Mesenteric fat pad (tissue), 1 donor: ENCODE results near the gene KLRG1. TPM values are rescaled to one million over a fixed set of nuclear protein-coding genes. Genes with fewer than 3 reads are reported as not detected.

ENCODE experiments used
- DNase-seq: peaks from one replicate; pipeline ENCODE4 v3.0.0-alpha.2; 2020; ENCODE audit warnings: low spot score
- total RNA-seq: library from RNA; stranded (reverse); fragmentation: NEBNext Ultra II Directional; extraction: Animal tissue kit (Norgen Biotek cat#: 25700); gene quantifications from one replicate; pipeline ENCODE4 v1.2.1, GENCODE V29; 2021
- donor health status: DM: yes; HTN: yes; CAD: no.

Gene KLRG1
- total RNA-seq, 1 donor from 2014 or later = 7.7 TPM

DNA sequence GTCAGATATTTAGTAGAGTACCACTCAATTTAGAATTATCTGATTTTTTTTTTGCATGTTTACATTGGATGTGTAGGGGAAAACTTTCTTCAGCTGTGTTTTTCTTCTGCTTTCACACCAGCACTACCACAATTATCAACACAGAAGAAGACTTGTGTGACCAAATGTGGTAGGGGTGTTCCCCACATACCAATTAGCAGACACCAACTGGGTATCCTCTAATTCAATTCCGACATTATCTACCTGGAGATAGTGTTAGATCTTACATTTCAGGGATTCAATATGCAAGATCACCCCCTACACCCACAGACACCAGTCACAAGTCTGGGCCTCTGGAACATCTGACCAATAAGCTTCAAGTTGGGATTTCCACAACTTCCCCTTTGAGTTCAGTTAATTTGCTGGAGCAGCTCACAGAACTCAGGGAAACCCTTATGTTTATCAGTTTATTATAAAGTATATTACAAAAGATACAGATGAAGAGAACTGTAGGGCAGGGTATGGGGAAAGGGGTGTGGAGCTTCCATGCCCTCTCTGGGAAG lies 4.1 kb upstream of the KLRG1 start:
- DNase-seq = no peak

DNA sequence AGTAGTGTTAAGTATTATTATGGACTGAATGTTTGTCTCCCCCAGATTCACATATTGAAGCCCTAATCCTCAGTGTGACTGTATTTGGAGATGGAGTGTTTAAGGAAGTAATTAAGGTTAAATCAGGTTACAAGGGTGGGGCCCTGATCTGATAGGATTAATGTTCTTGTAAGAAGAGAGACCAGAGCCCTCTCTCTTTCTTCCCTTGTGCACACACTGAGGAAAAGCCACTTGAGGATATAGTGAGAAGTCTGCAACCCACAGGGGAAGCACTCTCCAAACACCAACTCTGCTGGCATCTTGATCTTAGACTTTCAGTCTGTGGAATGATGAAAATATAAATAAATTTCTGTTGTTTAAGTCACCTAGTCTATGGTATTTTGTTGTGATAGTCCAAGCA lies 2.2 kb upstream of the KLRG1 start:
- DNase-seq = no peak

DNA sequence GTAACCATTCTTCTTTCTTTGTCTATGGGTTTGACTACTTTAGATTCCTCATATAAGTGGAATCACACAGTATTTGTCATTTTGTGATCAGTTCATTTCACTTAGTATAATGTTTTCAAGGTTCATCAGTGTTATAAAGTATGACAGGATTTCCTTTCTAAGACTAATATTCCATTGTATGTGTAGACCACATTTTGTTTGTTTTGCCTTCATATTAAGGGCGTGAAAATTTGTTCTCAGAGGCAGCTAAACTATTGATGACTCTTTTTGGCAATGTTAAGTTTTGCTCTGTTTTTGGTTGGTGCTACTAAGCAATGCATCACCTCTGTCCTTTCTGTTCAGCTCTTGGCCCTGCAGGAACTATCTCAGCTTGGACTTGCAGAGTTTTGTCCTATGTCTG lies 1.7 kb upstream of the KLRG1 start:
- DNase-seq = no peak

DNA sequence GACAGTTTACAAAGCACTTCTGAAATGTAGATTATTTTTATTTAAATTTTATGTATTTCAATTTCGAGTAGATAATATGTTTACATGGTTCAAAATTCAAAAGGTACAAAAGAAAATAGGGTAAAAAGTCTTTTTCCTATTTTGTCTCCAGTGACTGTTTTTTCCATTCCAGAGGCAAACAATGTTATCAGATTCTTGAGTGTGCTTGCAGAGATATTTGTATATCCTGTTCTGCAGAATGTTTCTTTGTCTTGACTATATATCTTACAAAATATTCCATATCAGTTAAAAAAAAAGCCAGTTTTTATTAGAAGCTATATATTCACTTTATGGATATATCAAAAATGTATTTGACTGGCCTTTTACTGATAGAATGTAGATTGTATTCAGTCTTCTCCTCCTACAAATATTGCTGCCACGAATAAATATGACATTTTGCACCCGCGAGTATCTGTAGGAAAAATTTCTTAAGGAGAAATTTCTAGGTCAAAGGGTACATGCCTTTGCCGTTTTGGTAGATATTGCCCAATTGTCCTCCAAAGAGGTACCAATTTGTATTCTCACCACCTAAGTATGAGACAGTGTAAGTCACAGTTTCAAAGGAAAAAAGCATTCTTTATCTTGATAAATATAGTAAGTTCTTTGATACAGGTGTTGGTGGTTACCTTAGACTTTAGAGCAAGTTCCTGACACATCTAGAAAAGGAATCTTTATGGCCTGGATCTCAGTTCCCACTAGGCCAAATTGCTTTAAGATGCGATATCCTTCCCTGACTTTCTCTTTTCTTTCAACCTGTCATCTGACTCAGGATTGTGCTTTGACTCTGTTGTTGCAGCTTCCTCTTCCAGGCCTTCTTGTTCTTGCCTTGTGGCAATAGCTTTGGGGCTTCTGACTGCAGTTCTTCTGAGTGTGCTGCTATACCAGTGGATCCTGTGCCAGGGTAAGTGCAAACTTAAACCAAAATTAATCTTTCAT lies 2.3 kb downstream of the KLRG1 start:
- no peak for DNase-seq

DNA sequence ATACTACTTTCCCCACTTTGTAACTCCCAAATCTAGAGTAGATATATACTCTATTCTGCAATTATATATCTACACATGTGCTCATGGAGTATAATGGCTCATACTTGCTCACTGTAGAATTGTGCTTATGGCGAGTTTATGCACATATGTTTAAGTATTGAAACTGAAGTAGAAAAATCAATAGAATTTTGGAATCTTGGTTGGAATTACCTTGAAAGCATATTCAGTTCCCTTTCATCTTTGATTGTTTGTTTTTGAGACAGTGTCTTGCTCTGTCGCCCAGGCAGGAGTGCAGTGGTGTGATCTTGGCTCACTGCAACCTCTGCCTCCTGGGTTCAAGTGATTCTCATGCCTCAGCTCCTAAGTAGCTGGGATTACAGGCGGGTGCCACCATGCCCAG lies 4.5 kb downstream of the KLRG1 start:
- no peak for DNase-seq

DNA sequence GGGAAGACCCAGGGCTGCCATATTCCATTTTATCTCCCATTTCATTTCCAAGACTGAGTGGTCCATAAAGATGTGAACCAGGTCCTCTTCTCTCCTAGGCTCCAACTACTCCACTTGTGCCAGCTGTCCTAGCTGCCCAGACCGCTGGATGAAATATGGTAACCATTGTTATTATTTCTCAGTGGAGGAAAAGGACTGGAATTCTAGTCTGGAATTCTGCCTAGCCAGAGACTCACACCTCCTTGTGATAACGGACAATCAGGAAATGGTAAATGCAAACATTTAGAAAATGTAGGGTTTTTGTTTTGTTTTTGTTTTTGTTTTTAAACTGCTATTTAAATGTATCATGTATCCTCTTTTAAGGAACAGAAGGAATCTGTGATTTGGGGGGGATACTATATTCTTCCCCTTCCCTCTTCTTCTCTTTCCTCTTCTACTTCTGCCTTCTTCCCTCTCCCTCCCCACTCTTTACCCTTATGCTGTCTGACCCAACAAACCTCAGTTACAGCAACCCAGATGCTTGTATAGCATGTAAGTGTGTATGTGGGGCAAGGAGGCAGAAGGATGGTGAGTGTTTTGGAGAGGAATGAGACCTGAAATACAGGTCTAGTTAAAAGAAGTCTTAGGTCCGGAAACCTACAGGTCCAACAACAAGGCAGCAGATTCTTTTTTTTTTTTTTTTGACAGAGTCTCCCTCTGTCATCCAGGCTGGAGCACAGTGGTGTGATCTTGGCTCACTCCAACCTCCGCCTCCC lies 5.9 kb downstream of the KLRG1 start:
- no peak for DNase-seq

DNA sequence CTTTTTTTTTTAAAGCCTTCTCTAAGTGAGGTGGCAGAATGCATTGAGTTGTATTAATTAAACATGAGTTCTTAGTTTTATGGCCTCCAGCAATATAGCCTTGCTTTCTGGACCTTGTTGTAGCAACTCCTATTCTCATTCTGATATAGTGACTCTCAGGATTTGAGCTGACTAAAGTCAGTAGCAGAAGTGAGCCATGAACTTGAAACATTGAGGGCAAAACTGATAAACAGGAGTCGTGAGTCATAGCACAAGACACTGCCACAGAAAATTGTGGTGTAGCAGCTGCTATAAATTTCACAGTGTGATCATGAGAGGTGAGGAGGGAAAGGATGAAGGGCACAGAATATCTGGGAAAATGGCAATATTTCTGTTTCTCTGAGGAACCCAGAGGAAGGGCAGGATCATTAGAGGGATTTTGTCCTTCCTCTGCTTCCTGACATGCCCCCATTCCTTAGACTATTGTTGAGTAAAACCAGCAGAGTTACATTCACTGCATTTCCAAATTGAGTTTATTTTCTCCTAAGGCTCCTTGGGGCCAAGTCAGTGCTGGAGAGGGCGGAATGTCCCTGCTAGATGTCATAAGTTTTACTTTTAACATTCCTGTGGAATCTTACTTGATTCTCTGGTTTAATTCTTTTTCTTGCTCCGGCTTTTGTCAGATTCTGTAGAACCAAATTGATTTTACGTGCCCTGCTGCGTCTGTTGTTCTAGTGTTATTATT lies 7.5 kb downstream of the KLRG1 start:
- no peak for DNase-seq

DNA sequence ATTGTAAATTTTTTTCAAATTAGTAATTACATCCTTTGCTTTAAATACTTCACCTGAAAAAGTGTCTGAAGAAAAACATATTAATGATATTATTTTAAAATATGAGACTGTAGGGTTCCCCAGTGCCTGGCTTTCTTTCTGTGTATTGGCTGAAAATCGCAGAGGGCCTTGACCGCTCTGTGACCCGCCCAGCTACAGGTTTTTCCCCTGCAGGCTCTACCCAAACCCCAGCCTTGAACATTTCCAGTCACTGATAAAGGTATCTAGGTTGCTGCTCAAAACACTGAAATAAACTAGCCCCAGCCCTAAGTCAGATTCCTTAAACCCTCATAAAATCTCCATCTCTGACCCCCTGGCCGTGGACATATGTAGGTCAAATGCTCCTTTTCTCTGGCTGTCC lies 11.9 kb downstream of the KLRG1 start:
- no peak for DNase-seq

DNA sequence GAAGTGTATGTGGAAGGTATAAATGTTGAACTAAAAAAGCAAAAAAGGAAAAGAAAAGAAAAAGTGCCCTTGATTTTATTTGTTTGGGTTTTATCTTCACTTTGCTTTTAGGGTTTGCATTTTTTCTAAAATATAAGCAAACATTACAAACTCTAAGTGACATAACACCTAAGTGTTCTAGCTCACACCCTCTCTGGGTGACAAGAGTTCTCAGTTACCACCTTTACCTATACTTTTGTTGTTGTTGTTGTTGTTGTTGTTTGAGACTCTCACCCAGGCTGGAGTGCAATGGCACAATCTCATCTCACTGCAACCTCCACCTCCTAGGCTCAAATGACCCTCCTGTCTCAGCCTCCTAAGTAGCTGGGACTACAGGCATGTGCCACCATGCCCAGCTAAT lies 13.0 kb downstream of the KLRG1 start:
- DNase-seq = no peak

DNA sequence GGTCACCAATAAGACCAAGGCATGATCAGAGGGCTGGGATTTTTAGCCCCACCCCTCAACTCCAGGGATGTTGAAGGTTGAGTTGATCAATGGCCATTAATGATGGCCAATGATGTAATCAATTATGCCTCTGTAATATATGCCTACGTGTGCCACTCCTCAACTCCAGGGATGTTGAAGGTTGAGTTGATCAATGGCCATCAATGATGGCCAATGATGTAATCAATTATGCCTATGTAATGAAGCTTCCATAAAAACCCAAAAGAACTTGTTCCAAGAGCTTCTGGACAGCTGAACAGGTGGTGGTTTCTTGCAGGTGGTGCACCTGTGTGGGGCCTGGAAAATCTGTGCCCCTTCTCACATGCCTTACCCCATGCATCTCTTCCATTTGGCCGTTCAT lies 33.2 kb downstream of the KLRG1 start:
- DNase-seq = no peak

DNA sequence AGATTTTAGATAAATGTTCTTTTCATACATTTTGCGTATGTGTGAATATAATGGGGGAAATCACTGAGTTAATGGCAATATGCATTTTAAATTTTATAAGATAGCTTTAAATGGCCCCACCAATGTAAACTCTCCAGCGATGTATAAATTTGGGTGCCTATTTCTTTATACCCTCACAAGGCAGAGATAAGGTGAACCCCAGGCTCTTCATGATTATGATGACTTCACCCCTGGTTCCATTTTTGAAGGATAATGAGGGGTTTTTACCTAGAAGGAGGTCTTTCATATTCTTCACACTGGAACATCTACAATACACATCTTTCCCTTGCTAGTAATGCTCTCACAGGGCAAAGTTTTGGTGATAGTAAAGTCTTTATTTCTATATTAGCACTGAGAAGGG lies 35.2 kb downstream of the KLRG1 start:
- DNase-seq = no peak

DNA sequence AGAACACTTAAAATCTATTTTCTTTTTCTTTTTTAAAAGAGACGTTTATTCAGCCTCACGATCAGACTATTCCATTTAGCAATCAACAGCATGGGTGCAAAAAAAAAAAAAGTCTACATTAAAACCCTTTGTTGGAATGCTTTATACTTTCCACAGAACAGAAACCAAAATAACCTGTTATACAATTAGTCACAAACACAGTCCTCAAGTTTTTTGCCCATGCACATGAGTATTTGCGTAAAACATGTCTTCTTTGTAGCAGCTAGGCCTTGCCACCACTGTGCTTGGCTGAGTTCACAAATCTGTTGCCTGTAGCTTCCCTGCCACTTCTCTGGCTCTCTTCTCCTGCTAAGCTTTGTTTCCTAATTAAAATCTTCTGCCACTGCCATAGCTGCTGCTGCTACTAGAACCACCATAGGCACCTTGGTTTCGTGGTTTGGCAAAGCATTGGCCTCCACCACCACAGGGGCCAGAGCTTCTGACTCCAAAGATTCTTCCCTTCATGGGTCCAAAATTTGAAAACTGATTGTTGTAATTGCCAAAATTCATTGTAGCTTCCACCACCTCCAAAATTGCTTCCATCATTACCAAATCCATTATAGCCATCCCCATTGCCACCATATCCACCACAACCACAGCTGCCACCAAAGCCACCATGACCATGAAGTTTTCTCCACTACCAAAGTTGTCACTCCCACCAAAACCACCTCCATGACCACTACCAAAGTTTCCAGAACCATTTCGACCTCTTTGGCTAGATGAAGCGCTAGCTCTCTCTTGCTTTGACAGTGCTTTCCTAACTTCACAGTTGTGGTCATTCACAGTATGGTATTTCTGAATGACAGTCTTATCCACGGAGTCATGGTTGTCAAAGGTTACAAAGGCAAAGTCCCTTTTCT lies 38.1 kb downstream of the KLRG1 start:
- DNase-seq = no peak

DNA sequence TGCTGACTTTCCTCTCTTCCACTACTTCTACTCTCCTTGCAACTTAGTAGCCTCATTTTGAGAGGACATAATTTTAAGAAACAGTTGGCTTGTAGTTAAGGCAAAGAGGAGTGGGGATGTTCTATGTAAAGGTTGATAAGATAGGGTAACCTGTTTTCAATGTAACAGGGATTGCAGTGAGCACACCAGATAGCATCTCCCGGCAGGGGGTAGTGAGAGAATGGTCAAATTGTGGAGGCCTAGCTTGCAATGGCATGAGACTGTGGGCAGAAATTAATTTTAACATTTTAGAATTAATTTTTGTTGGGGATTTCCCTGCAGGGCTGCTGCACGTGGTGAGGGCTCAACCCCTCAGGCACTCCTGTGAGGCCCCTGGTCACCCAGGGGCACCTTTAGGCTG lies 41.4 kb downstream of the KLRG1 start:
- no peak for DNase-seq

DNA sequence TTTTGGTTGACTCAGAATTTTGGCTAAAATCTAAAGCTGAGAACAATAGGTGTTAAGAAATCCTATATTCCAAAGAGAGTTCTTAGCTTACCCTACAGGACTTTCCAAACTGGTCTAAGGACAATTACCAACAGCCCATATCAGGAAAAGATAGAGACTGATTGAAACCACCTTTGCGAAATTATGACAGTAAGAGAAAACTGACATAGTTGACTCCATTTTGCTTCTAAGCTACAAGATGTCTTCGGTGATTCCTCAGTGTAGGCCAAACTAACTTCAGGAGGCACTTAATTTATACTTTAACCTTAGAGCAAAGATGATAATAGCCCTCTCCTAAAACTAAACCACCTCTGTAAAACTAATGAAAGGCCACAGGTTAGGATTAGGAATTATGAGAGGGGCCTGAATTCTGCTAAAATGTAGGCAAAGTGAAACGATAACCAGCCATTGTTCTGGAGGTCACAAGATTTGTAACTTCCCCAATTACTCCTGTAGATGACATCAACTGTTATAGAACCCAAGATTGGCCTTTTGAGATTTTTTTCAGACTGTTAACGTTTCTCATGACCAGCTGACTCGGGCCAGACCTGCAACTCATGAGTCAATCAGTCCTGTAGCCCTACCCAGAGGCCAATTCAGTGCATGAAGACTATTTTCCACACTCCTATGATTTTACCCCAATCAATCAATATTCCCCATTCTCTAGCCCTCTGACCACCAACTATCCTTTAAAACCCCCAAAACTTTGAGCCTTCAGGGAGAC lies 43.0 kb downstream of the KLRG1 start:
- no peak for DNase-seq

DNA sequence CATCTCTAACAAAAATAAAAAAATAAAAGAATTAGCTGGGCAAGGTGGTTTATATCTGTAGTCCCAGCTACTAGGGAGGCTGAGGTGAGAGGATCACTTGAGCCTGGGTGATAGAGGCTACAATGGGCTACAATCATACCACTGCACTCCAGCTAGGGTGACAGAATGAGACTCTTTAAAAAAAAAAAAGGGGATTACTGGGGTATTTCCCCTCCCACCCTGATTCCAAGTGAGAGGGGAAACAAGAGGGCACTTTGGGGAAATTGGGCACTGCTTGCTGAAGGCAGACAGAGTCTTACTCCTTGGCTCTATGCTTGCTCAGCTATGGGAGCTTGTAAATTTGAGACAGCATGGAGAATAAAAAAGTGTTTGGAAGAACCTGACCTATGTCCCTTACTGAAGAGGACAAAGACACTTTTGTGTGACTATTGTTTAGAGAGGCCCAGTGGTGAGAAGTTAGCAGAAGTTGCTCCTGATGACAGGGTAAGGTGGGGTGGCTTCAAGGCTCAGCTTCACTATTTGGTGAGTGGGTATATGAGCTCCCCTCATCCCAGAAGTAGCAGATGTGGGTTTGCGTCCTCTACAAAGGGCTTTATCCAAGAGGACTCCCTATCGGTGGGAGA lies 44.0 kb downstream of the KLRG1 start:
- no peak for DNase-seq

DNA sequence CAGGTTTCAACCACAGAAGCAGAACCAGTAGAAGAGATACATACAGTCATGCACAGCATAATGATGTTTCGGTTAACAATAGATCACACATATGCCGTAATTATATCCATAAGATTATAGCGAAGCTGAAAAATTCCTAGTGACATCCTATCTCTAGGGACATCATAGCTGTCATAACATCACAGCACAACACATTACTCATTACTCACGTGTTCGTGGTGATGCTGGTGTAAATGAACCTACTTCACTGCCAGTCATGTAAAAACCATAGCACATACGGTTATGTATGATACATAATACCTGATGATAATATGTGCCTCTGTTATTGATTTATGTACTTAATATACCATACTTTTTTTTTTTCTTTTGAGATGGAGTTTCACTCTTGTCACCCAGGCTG lies 44.7 kb downstream of the KLRG1 start:
- no peak for DNase-seq

DNA sequence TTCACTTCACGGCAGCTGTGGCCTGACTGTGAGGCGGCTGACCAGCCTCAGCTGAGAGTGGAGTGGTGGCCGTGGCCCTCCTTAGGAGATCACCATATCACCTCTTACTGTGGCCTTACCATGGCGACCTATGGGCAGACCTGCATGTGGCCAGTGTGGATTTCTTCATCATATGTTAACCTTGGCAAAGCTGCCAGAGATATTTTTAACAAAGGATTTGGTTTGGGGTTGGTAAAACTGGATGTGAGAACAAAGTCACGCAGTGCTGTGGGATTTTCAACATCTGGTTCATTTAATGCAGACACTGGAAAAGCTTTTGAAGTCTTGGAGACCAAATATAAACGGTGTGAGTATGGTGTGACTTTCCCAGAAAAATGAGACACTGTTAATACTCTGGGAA lies 46.9 kb downstream of the KLRG1 start:
- no peak for DNase-seq

DNA sequence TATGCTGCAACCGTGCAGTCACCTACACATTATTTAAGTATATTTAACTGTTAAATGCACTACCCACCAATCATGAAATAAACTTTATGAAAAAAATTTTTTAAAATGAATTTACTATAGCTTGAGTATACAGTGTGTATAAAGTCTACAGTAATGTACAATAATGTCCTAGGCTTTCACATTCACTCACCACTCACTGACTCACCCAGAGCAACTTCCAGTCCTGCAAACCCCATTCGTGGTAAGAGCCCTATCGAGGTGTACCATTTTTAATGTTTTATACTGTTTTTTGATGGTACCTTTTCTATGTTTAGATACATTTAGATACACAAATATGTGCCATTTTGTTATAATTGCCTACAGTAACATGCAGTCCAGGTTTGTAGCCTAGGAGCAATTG lies 48.1 kb downstream of the KLRG1 start:
- no peak for DNase-seq

DNA sequence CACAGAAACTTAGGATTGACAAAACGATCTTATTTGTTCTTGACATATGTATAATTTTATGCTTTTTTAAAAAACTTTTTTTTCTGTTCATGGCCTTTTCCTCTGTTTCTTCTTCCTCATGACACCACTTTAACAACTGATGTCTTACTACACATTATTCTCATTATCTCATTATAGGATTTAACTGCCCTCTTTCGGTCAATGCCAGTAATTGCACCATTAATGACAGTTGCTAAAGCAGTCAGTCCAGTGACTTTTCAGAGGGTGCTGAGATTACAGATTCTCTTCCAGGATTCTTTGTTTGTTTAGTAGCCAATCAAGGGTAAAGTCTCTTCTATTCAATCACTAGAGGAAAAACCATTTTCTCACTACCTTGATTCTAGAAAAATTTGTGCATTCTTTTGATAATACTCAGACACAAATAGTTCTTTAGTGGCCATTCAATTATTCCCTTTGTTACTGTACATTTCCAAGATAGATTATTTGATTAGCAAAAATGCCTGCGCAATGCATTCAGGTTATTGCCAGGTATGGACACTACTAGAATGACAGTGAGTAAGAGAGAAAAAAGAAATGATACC lies 50.1 kb downstream of the KLRG1 start:
- no peak for DNase-seq
